Ovary (tissue), 3 donors: ENCODE measurements around the gene CCDC61.

Source experiments
- CTCF ChIP-seq, 3 donors: fragments of 450-650 bp in 2 of 3; fragments of 200-600 bp in 1 of 3; IDR thresholded peaks; one replicate each; pipeline versions ENCODE4 v1.5.1 to v1.8.0; 2016 to 2022; ENCODE audit warnings: antibody characterized with exemption in 3 of 3, mild to moderate bottlenecking in 1 of 3
- EP300 ChIP-seq: sonication (generic); formaldehyde crosslinking; IDR thresholded peaks from one replicate; pipeline ENCODE4 v1.6.1; 2017; ENCODE audit warnings: antibody characterized with exemption
- POLR2A ChIP-seq: fragments of 450-650 bp; IDR thresholded peaks from one replicate; pipeline ENCODE4 v1.6.1; 2017; ENCODE audit warnings: antibody characterized with exemption, mild to moderate bottlenecking, moderate library complexity
- donor health status: DM: no; HTN: no; CAD: no.

DNA sequence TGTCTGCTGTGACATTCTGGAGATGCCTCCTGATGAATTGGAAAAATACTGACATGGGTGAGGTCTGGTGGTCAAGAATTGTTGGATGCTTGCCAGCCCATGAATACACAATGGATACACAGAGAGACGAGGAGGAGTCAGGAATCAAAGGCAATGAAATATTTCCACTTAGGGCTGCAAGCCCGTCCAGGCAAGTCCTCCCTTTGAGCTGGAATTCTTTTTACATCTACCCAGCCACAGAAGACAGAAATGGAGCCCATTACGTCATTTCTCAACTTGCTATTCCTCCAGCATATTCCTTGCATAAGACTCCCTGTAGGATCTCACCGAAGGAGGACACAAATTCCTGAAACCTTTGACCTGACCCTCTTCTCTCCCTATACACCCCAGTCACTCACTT lies 61.3 kb downstream of the CCDC61 start:
- TF ChIP-seq POLR2A = no peak
- no peak for TF ChIP-seq CTCF (IDR thresholded peaks at IDR 0.05)
- no peak for TF ChIP-seq EP300
